Activated CD4-positive, alpha-beta T cell treated with anti-CD3 and anti-CD28 coated beads for 1 hour (primary cell): ENCODE measurements around the gene TNFRSF17.

Experiments used
- DNase-seq: peaks from one replicate; pipeline ENCODE4 v3.0.0-alpha.2; 2020

Gene TNFRSF17

GRCh38 chr16:11972128-11972527, 7.1 kb downstream of the TNFRSF17 start:
- DNase-seq, result no peak

GRCh38 chr16:11973070-11973469, 8.1 kb downstream of the TNFRSF17 start:
- no peak for DNase-seq

GRCh38 chr16:11976850-11977375, 11.9 kb downstream of the TNFRSF17 start:
- no peak for DNase-seq

- no peak for DNase-seq
Measured at GRCh38 chr16:11977376-11978041, 12.5 kb downstream of the TNFRSF17 start.

GRCh38 chr16:11978080-11978479, 13.1 kb downstream of the TNFRSF17 start:
- DNase-seq, result no peak

- no peak for DNase-seq
Measured at GRCh38 chr16:11979013-11979672, 14.1 kb downstream of the TNFRSF17 start.

- DNase-seq, result no peak
Measured at GRCh38 chr16:11980136-11980844, 15.3 kb downstream of the TNFRSF17 start.

- DNase-seq, result no peak
Measured at GRCh38 chr16:11985250-11985649, 20.2 kb downstream of the TNFRSF17 start.

GRCh38 chr16:11986521-11987057, 21.6 kb downstream of the TNFRSF17 start:
- DNase-seq, result no peak

- no peak for DNase-seq
Measured at GRCh38 chr16:11988258-11988978, 23.4 kb downstream of the TNFRSF17 start.

GRCh38 chr16:11990702-11991390, 25.8 kb downstream of the TNFRSF17 start:
- no peak for DNase-seq

GRCh38 chr16:11992008-11992584, 27.1 kb downstream of the TNFRSF17 start:
- DNase-seq, result no peak

- DNase-seq, result no peak
Measured at GRCh38 chr16:11992586-11993524, 27.8 kb downstream of the TNFRSF17 start.

- DNase-seq, result no peak
Measured at GRCh38 chr16:11994143-11995119, 29.4 kb downstream of the TNFRSF17 start.

GRCh38 chr16:11996433-11997330, 31.7 kb downstream of the TNFRSF17 start:
- DNase-seq, result no peak

- no peak for DNase-seq
Measured at GRCh38 chr16:12000032-12000431, 35.0 kb downstream of the TNFRSF17 start.

- DNase-seq, result no peak
Measured at GRCh38 chr16:12002447-12003006, 37.5 kb downstream of the TNFRSF17 start.

GRCh38 chr16:12006637-12007036, 41.6 kb downstream of the TNFRSF17 start:
- DNase-seq, result no peak
